Measurements from ENCODE around the gene TBC1D17. TPM values are rescaled to one million over a fixed set of nuclear protein-coding genes. Genes with fewer than 3 reads are reported as not detected.

Gene TBC1D17
- total and polyA plus RNA-seq, 2 of the 13 experiments (the other 11 are each of a cell fraction or from before 2014, with no cell fraction given) = 9.7 to 16.9 TPM

GRCh38 chr19:49869484-49870308, 7.8 kb upstream of the TBC1D17 start (continued):
- no peak for TF ChIP-seq TIGD3 (CRISPR knock-in tag; IDR thresholded peaks at IDR 0.05; ENCODE audit: borderline replicate concordance)
- TF ChIP-seq MATR3 (CRISPR knock-in tag; IDR thresholded peaks at IDR 0.05) = no peak
- no peak for TF ChIP-seq DBP (CRISPR knock-in tag; IDR thresholded peaks at IDR 0.05; ENCODE audit: not compliant biosample characterization)
- no peak for TF ChIP-seq CEBPZ (IDR thresholded peaks at IDR 0.05; ENCODE audit: low read length)
- no peak for TF ChIP-seq ZNF761 (CRISPR knock-in tag; conservative IDR thresholded peaks at IDR 0.05)
- TF ChIP-seq NR0B2 (CRISPR knock-in tag; IDR thresholded peaks at IDR 0.05) = peak; percentile 60; the same call in 1 of the 2 replicates
- TF ChIP-seq PAXIP1 (CRISPR knock-in tag; conservative IDR thresholded peaks at IDR 0.05) = no peak; the same call in 1 of the 2 replicates
- TF ChIP-seq SNAI1 (CRISPR knock-in tag; IDR thresholded peaks at IDR 0.05; ENCODE audit: borderline replicate concordance) = 0 out of 2 replicates have a peak, but pooled peaks have one; percentile 61
- no peak for TF ChIP-seq ZNF256 (CRISPR knock-in tag; conservative IDR thresholded peaks at IDR 0.05)
- TF ChIP-seq ZBTB49 (CRISPR knock-in tag; IDR thresholded peaks at IDR 0.05; ENCODE audit: borderline replicate concordance) = no peak
- no peak for TF ChIP-seq ZNF281 (CRISPR knock-in tag; IDR thresholded peaks at IDR 0.05; ENCODE audit: borderline replicate concordance)
